HepG2 (cell line): Measurements from ENCODE around the gene TEAD1. TPM values are rescaled to one million over a fixed set of nuclear protein-coding genes. Genes with fewer than 3 reads are reported as not detected.

Experiments used
- ATAC-seq: fragments of 200-7000 bp; cut with Tn5 transposase; 3 replicates; pipeline ENCODE4 v1.9.1; 2020; ENCODE audit warnings: mild to moderate bottlenecking, moderate library complexity
- BruUV-seq: library from RNA; stranded (reverse); fragments of 400-500 nt; replicated peaks from 2 replicates; lab custom pipeline; 2021; lab: Mats Ljungman, UMichigan
- CTCF ChIA-PET: fragments of 300-600 bp; formaldehyde crosslinking; extraction: SDS; loops from one replicate; lab custom pipeline; 2021; ENCODE audit warnings: low total read pairs, inconsistent platforms, low intra/inter-chr PET ratio; lab: Yijun Ruan, JAX
- POLR2A ChIA-PET: fragments of 350-600 bp; sonication (Branson Sonifier 250); formaldehyde crosslinking; loops from one replicate; lab custom pipeline; 2020; ENCODE audit warnings: antibody characterized with exemption, inconsistent platforms; lab: Yijun Ruan, JAX
- DNase-seq: peaks from one replicate; pipeline ENCODE4 v3.0.0-alpha.2; 2015; ENCODE audit warnings: low spot score
- FAIRE-seq: peaks from 3 replicates; lab custom pipeline; 2011; peaks lifted over from hg19 to GRCh38; lab: Jason Lieb, UNC
- H2AFZ ChIP-seq: one replicate; pipeline ENCODE4 v1.6.1; 2011; ENCODE audit warnings: low read length, inconsistent platforms
- H3K27ac ChIP-seq: fragments of 300-600 bp; 3 replicates; pipeline ENCODE4 v1.8.0; 2011; ENCODE audit warnings: mixed run types, mild to moderate bottlenecking, mixed read lengths, low read length, inconsistent platforms; ENCODE audit not compliant: insufficient read depth; ENCODE audit errors: extremely low read length
- H3K27me3 ChIP-seq, 2 experiments: fragments of 200-600 bp in 1 of 2; 2 replicates in 1 of 2; 3 replicates in 1 of 2; pipeline versions ENCODE4 v1.6.0 to v1.8.0; 2011; ENCODE audit warnings: low read length in 2 of 2, mild to moderate bottlenecking in 2 of 2, moderate library complexity in 2 of 2, inconsistent platforms in 1 of 2; ENCODE audit not compliant: insufficient read depth in 2 of 2, control insufficient read depth in 1 of 2
- H3K36me3 ChIP-seq, 2 experiments: fragments of 200-600 bp in 1 of 2; replicated peaks in 1 of 2; 2 replicates in 1 of 2; 3 replicates in 1 of 2; pipeline versions ENCODE4 v1.5.1 to v1.8.0; 2011; ENCODE audit warnings: low read length in 2 of 2, inconsistent platforms in 1 of 2; ENCODE audit not compliant: insufficient read depth in 2 of 2, control insufficient read depth in 1 of 2
- H3K4me1 ChIP-seq: 2 replicates; pipeline ENCODE4 v1.5.1; 2012; ENCODE audit warnings: low read length, inconsistent platforms; ENCODE audit not compliant: insufficient read depth
- H3K4me2 ChIP-seq: 2 replicates; pipeline ENCODE4 v1.6.0; 2011; ENCODE audit warnings: low read depth, low read length, inconsistent platforms
- H3K4me3 ChIP-seq, 3 experiments: fragments of 200-600 bp in 1 of 3; sonication (generic), shearing (Covaris generic) in 1 of 3; replicated peaks in 1 of 3; 2 replicates each; pipeline ENCODE4 v1.5.1; 2011 to 2016; ENCODE audit warnings: low read length in 3 of 3, inconsistent platforms in 2 of 3, low read depth in 2 of 3, mild to moderate bottlenecking in 2 of 3, control low read depth in 1 of 3, mixed read lengths in 1 of 3; ENCODE audit not compliant: insufficient read depth in 1 of 3
- H3K79me2 ChIP-seq: one replicate; pipeline ENCODE4 v1.6.1; 2011; ENCODE audit warnings: low read length, inconsistent platforms; ENCODE audit not compliant: insufficient read depth
- H3K9ac ChIP-seq: 2 replicates; pipeline ENCODE4 v1.6.0; 2011; ENCODE audit warnings: mild to moderate bottlenecking, low read depth, low read length, inconsistent platforms; ENCODE audit not compliant: insufficient read depth
- H3K9me3 ChIP-seq: 2 replicates; pipeline ENCODE4 v1.5.1; 2012; ENCODE audit warnings: mild to moderate bottlenecking, low read length
- H4K20me1 ChIP-seq: 2 replicates; pipeline ENCODE4 v1.6.0; 2011; ENCODE audit warnings: inconsistent platforms, mild to moderate bottlenecking, low read length, moderate library complexity; ENCODE audit not compliant: insufficient read depth
- CHCHD3 ChIP-seq: sonication (generic); formaldehyde crosslinking; IDR thresholded peaks from 2 replicates; pipeline ENCODE4 v1.8.0; 2022; ENCODE audit warnings: mild to moderate bottlenecking, missing genetic modification reagents, moderate library complexity
- GTF3A ChIP-seq: sonication (generic); formaldehyde crosslinking; conservative IDR thresholded peaks from 2 replicates; pipeline ENCODE4 v1.4.0; 2020; ENCODE audit warnings: mild to moderate bottlenecking, missing genetic modification reagents
- NBN ChIP-seq: fragments of 450-650 bp; conservative IDR thresholded peaks from 2 replicates; pipeline ENCODE4 v1.6.1; 2017
- ZNF230 ChIP-seq: sonication (generic); formaldehyde crosslinking; IDR thresholded peaks from 2 replicates; pipeline ENCODE4 v1.4.0; 2020; ENCODE audit warnings: mild to moderate bottlenecking, missing genetic modification reagents
- ZNF329 ChIP-seq: sonication (generic); formaldehyde crosslinking; IDR thresholded peaks from 2 replicates; pipeline ENCODE4 v1.9.0; 2021; ENCODE audit warnings: low read depth, mild to moderate bottlenecking, missing genetic modification reagents
- ZSCAN29 ChIP-seq: sonication (generic); formaldehyde crosslinking; conservative IDR thresholded peaks from 2 replicates; pipeline ENCODE4 v1.4.0; 2020; ENCODE audit warnings: mild to moderate bottlenecking, missing genetic modification reagents
- WGBS: methylation state at CpG from one replicate; pipeline ENCODE4 v1.1.6; 2017; ENCODE audit warnings: low lambda C conversion rate; 5-methylcytosine and 5-hydroxymethylcytosine counted together
- in situ Hi-C: cut with HindIII; loops from 2 replicates; pipeline ENCODE4 v1.10.0; 2017; ENCODE audit warnings: low pct_unique_long_range_greater_than_20kb; ENCODE audit not compliant: extremely low pct_ligation_motif_present
- intact Hi-C: fragments of 100-400 bp; cut with micrococcal nuclease; formaldehyde crosslinking; loops from one replicate; pipeline ENCODE4 v1.10.0; 2022; ENCODE audit not compliant: unreplicated experiment
- polyA plus RNA-seq, 8 experiments: library from polyadenylated mRNA; depleted of rRNA in 3 of 8; stranded (reverse) in 7 of 8; unstranded in 1 of 8; fragments of >200 nt; fragmentation: Illumina TruSeq in 4 of 8; extraction: Trizol in 4 of 8; gene quantifications; 2 replicates each; pipeline versions ENCODE4 v1.2.1 to v1.2.3, GENCODE V29; 2011 to 2016; ENCODE audit warnings: low read depth in 4 of 8, missing spikeins in 1 of 8, mixed read lengths in 1 of 8; ENCODE audit not compliant: insufficient read depth in 1 of 8
- total RNA-seq, 5 experiments: library from RNA; depleted of rRNA; stranded (reverse); fragments of >200 nt; fragmentation: Illumina TruSeq; extraction: Trizol; gene quantifications; 2 replicates each; pipeline ENCODE4 v1.2.3, GENCODE V29; 2016; ENCODE audit warnings: low read depth in 1 of 5
- TF ChIP-seq, protein P1 (sequence below): IDR thresholded peaks from 2 replicates; pipeline ENCODE4 v1.6.1; 2012; ENCODE audit warnings: low read length, improper control_type of control experiment
- TF ChIP-seq, protein P2 (sequence below): sonication (generic); formaldehyde crosslinking; IDR thresholded peaks from 2 replicates; pipeline ENCODE4 v1.5.1; 2020; ENCODE audit warnings: missing genetic modification reagents, mild to moderate bottlenecking, borderline replicate concordance
- TF ChIP-seq, protein P3 (sequence below): sonication (generic); formaldehyde crosslinking; conservative IDR thresholded peaks from 2 replicates; pipeline ENCODE4 v1.8.0; 2022; ENCODE audit warnings: mild to moderate bottlenecking, moderate library complexity, missing genetic modification reagents
- TF ChIP-seq, protein P4 (sequence below): sonication (generic); formaldehyde crosslinking; IDR thresholded peaks from 2 replicates; pipeline ENCODE4 v1.5.0; 2020; ENCODE audit warnings: missing genetic modification reagents

The TEAD1 gene
- total and polyA plus RNA-seq, 2 of the 13 experiments (the other 11 are each of a cell fraction or from before 2014, with no cell fraction given): 20.1 to 30.5 TPM

DNA sequence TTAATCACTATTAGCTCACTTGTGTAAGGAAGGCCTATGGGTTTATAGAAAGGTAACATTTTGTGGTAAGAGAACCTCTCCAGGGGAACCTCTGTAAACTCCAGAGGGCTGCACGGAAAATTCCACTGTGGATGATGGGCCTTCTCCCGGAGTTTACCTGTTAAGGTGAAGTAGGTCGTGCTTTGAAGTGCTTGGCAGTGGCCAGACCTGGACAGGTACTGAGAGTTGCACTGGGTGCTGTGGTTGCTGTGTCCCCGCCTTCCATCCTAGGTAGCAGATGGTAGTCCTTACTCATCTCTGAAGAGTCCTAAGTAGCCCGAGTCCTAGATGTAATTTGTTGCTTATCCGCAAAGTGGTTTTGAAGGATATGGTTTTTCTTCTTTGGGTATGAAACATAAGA, 133.4 kb downstream of the TEAD1 start:
- no TSS peak for BruUV-seq

More for the DNA sequence above, 133.4 kb downstream of the TEAD1 start:
- no peaks in the 10 kb centered on the region for H4K20me1 ChIP-seq
- intact Hi-C loops: no loop called here
- no peaks in the 10 kb centered on the region for H3K27me3 ChIP-seq
- TF ChIP-seq GTF3A (CRISPR knock-in tag): no peak
- TF ChIP-seq, protein P1, sequence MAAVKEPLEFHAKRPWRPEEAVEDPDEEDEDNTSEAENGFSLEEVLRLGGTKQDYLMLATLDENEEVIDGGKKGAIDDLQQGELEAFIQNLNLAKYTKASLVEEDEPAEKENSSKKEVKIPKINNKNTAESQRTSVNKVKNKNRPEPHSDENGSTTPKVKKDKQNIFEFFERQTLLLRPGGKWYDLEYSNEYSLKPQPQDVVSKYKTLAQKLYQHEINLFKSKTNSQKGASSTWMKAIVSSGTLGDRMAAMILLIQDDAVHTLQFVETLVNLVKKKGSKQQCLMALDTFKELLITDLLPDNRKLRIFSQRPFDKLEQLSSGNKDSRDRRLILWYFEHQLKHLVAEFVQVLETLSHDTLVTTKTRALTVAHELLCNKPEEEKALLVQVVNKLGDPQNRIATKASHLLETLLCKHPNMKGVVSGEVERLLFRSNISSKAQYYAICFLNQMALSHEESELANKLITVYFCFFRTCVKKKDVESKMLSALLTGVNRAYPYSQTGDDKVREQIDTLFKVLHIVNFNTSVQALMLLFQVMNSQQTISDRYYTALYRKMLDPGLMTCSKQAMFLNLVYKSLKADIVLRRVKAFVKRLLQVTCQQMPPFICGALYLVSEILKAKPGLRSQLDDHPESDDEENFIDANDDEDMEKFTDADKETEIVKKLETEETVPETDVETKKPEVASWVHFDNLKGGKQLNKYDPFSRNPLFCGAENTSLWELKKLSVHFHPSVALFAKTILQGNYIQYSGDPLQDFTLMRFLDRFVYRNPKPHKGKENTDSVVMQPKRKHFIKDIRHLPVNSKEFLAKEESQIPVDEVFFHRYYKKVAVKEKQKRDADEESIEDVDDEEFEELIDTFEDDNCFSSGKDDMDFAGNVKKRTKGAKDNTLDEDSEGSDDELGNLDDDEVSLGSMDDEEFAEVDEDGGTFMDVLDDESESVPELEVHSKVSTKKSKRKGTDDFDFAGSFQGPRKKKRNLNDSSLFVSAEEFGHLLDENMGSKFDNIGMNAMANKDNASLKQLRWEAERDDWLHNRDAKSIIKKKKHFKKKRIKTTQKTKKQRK: no peak
- TF ChIP-seq ZNF329 (CRISPR knock-in tag): no peak
- TF ChIP-seq, protein P2, sequence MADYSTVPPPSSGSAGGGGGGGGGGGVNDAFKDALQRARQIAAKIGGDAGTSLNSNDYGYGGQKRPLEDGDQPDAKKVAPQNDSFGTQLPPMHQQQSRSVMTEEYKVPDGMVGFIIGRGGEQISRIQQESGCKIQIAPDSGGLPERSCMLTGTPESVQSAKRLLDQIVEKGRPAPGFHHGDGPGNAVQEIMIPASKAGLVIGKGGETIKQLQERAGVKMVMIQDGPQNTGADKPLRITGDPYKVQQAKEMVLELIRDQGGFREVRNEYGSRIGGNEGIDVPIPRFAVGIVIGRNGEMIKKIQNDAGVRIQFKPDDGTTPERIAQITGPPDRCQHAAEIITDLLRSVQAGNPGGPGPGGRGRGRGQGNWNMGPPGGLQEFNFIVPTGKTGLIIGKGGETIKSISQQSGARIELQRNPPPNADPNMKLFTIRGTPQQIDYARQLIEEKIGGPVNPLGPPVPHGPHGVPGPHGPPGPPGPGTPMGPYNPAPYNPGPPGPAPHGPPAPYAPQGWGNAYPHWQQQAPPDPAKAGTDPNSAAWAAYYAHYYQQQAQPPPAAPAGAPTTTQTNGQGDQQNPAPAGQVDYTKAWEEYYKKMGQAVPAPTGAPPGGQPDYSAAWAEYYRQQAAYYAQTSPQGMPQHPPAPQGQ (CRISPR knock-in tag): no peak
- TF ChIP-seq, protein P3, sequence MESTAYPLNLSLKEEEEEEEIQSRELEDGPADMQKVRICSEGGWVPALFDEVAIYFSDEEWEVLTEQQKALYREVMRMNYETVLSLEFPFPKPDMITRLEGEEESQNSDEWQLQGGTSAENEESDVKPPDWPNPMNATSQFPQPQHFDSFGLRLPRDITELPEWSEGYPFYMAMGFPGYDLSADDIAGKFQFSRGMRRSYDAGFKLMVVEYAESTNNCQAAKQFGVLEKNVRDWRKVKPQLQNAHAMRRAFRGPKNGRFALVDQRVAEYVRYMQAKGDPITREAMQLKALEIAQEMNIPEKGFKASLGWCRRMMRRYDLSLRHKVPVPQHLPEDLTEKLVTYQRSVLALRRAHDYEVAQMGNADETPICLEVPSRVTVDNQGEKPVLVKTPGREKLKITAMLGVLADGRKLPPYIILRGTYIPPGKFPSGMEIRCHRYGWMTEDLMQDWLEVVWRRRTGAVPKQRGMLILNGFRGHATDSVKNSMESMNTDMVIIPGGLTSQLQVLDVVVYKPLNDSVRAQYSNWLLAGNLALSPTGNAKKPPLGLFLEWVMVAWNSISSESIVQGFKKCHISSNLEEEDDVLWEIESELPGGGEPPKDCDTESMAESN: no peak
- TF ChIP-seq ZNF230 (CRISPR knock-in tag): no peak
- TF ChIP-seq ZSCAN29 (CRISPR knock-in tag): no peak
- TF ChIP-seq, protein P4, sequence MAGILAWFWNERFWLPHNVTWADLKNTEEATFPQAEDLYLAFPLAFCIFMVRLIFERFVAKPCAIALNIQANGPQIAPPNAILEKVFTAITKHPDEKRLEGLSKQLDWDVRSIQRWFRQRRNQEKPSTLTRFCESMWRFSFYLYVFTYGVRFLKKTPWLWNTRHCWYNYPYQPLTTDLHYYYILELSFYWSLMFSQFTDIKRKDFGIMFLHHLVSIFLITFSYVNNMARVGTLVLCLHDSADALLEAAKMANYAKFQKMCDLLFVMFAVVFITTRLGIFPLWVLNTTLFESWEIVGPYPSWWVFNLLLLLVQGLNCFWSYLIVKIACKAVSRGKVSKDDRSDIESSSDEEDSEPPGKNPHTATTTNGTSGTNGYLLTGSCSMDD (CRISPR knock-in tag): no peak
- no peak for TF ChIP-seq NBN
- TF ChIP-seq CHCHD3 (CRISPR knock-in tag): no peak
- DNase-seq: no peak
- ChIA-PET CTCF (no interaction called here), POLR2A (no interaction called here)
- H3K9ac ChIP-seq: no peak overlapping the region
- H3K27ac ChIP-seq: no peak overlapping the region
- H2AFZ ChIP-seq: no peak overlapping the region
- no peak overlapping the region for H3K4me2 ChIP-seq
- no peaks in the 10 kb centered on the region for H3K36me3 ChIP-seq
- 87% methylated on average over 5 of the region's 6 CpGs for WGBS
- no peak overlapping the region for H3K4me3 ChIP-seq
- H3K4me1 ChIP-seq: peaks cover 87% of the 10 kb centered on the region
- H3K79me2 ChIP-seq: peaks cover 58% of the 10 kb centered on the region
- ATAC-seq: no peak
- no peak for FAIRE-seq
- in situ Hi-C loops: no loop called here
- H3K9me3 ChIP-seq: no peaks in the 10 kb centered on the region
